Activated B cell treated with CpG ODN at 0.5 μM for 24 hours (primary cell): ENCODE results near the gene HPN. TPM values are rescaled to one million over a fixed set of nuclear protein-coding genes. Genes with fewer than 3 reads are reported as not detected.
"Not testable (repeated sequence)": the region's sequence is repeated elsewhere in the genome, so short reads cannot be mapped to it uniquely, and the experiment has no call there.

Source experiments
- ATAC-seq: fragments of 200-7000 bp; cut with Tn5 transposase; one replicate; pipeline ENCODE4 v1.10.0; 2021; ENCODE audit warnings: low read depth, mild to moderate bottlenecking, moderate library complexity
- CTCF ChIA-PET: fragments of 350-600 bp; sonication (Branson Sonifier 250); formaldehyde crosslinking; loops from one replicate; lab custom pipeline; 2021; ENCODE audit warnings: antibody characterized with exemption; lab: Charles Lee
- POLR2A ChIA-PET: fragments of 350-600 bp; sonication (Branson Sonifier 250); formaldehyde crosslinking; loops from one replicate; lab custom pipeline; 2021; ENCODE audit warnings: antibody characterized with exemption; lab: Charles Lee
- DNase-seq: peaks from one replicate; pipeline ENCODE4 v3.0.0; 2022
- H3K27ac Mint-ChIP-seq: one replicate; pipeline ENCODE4 v1.8.0; 2020; ENCODE audit warnings: mixed read lengths
- H3K27me3 Mint-ChIP-seq: one replicate; pipeline ENCODE4 v1.8.0; 2021; ENCODE audit warnings: mixed read lengths
- H3K36me3 Mint-ChIP-seq: one replicate; pipeline ENCODE4 v1.8.0; 2021; ENCODE audit warnings: low read depth, mixed read lengths
- H3K4me1 Mint-ChIP-seq: one replicate; pipeline ENCODE4 v1.8.0; 2021; ENCODE audit warnings: mixed read lengths
- H3K4me3 Mint-ChIP-seq: one replicate; pipeline ENCODE4 v1.8.0; 2020; ENCODE audit warnings: mild to moderate bottlenecking, mixed read lengths
- H3K9me3 Mint-ChIP-seq: one replicate; pipeline ENCODE4 v1.8.0; 2020; ENCODE audit warnings: mixed read lengths
- CTCF ChIP-seq: fragments of 200-600 bp; IDR thresholded peaks from one replicate; pipeline ENCODE4 v1.8.0; 2022; ENCODE audit warnings: antibody characterized with exemption, mild to moderate bottlenecking
- intact Hi-C: fragments of 100-400 bp; cut with micrococcal nuclease; formaldehyde crosslinking; loops from one replicate; pipeline ENCODE4 v1.15.1; 2024
- total RNA-seq: library from RNA; stranded (reverse); gene quantifications from 2 replicates; pipeline ENCODE4 v1.2.3, GENCODE V29; 2022

The HPN gene
- total RNA-seq, 1 donor from 2014 or later, result not detected

DNA sequence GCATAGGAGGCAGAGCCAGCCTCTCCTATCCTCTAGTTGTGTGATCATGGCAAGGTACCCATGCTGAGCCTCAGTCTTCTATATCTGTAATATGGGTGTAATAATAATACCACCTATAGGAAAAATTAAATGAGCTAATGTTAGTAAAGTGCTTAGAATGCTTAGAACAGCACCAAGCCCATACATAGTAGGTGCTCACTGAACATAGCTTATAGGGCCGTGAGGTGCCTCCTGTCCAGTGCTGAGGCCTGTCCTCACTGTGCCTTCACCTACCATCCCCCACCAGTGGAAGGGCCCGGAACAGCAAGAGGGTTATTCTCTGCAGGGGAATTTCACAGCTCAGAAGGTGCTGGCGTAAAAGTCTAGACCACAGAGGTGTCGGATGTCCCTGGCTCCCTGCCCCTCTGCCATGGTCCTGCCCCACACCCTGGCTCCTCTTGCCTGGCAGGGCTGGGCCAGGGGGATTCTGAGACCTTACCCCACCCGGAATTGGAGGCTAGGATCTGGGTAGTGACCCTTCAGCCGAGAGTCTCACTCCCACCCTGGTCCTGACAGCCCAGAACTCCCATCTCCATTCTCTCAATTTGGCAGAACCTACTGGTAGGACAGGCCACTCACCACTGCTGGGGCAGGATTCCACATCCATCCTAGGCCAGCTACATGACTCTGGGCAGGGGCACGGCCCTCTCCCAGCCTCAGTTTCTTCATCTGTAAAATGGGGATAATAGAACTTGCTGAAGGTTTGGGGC lies 13.5 kb upstream of the HPN start:
- Mint-ChIP-seq H3K4me3 (no peak overlapping the region), H3K36me3 (peaks cover 44% of the 10 kb centered on the region), H3K4me1 (peaks cover 5% of the 10 kb centered on the region), H3K9me3 (no peaks in the 10 kb centered on the region), H3K27me3 (peaks cover 17% of the 10 kb centered on the region), H3K27ac (no peak overlapping the region)
- intact Hi-C loops, result no loop called here
- CTCF ChIA-PET, result interaction anchor here (1.0 kb wide), 1 partner anchor 56 kb away, joined by 4 read pairs; no protein-coding TSS in a partner anchor
- no peak for TF ChIP-seq CTCF
- DNase-seq, result no peak
- POLR2A ChIA-PET, result interaction anchor here (0.6 to 0.9 kb wide), 2 partner anchors 28 to 287 kb away, joined by 4 to 12 read pairs; partner anchors contain the start of gene GRAMD1A
- ATAC-seq, result no peak

DNA sequence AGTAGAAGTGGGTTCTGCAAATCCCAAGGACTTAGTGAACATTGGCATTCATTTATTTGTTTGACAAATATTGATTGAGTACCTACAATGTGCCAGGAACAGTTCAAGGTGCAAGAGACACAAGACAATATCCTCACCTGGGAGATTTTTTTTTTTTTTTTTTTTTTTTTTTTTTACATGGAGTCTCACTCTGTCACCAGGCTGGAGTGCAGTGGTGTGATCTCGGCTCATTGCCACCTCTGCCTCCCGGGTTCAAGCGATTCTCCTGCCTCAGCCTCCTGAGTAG lies 13.0 kb upstream of the HPN start:
- POLR2A ChIA-PET, result interaction anchor here (0.7 kb wide), 2 partner anchors 58 to 968 kb away, joined by 10 to 14 read pairs; no protein-coding TSS in a partner anchor

GRCh38 chr19:35029275-35029736 lies 12.2 kb upstream of the HPN start:
- H3K9me3 Mint-ChIP-seq, H3K4me1 Mint-ChIP-seq, DNase-seq, CTCF ChIA-PET, intact Hi-C loops, ATAC-seq, H3K27ac Mint-ChIP-seq, H3K4me3 Mint-ChIP-seq: not testable (repeated sequence)
- Mint-ChIP-seq H3K27me3 (peaks cover 22% of the 10 kb centered on the region), H3K36me3 (peaks cover 32% of the 10 kb centered on the region)
- POLR2A ChIA-PET, result interaction anchor here (0.7 to 1.0 kb wide), 3 partner anchors 9 to 967 kb away, joined by 3 to 14 read pairs (median 10); no protein-coding TSS in a partner anchor

More for the DNA sequence above, 13.0 kb upstream of the HPN start:
- H3K36me3 Mint-ChIP-seq, result peaks cover 39% of the 10 kb centered on the region
- CTCF ChIA-PET, H3K4me1 Mint-ChIP-seq, DNase-seq, ATAC-seq, H3K4me3 Mint-ChIP-seq, H3K27ac Mint-ChIP-seq, intact Hi-C loops, H3K9me3 Mint-ChIP-seq: not testable (repeated sequence)
- H3K27me3 Mint-ChIP-seq, result peaks cover 22% of the 10 kb centered on the region

- H3K27ac Mint-ChIP-seq, result no peak overlapping the region
- H3K4me1 Mint-ChIP-seq, result peaks cover 5% of the 10 kb centered on the region
- TF ChIP-seq CTCF, result no peak
- intact Hi-C loops, result no loop called here
- DNase-seq (no peak), ATAC-seq (no peak)
- peaks cover 22% of the 10 kb centered on the region for H3K27me3 Mint-ChIP-seq
- peaks cover 27% of the 10 kb centered on the region for H3K36me3 Mint-ChIP-seq
- no peaks in the 10 kb centered on the region for H3K9me3 Mint-ChIP-seq
- CTCF ChIA-PET, result no interaction called here
- H3K4me3 Mint-ChIP-seq, result no peak overlapping the region
- POLR2A ChIA-PET, result interaction anchor here (1.0 kb wide), 1 partner anchor 8 kb away, joined by 3 read pairs; no protein-coding TSS in a partner anchor
Measured at GRCh38 chr19:35029737-35030256, 11.7 kb upstream of the HPN start.

GRCh38 chr19:35030257-35031071 lies 11.1 kb upstream of the HPN start, which contains the start of gene SCN1B:
TSS of gene SCN1B (plus strand) at chr19:35030470. CDS start at chr19:35030821, 351 bp downstream.
- no peak for TF ChIP-seq CTCF
- Mint-ChIP-seq H3K4me1 (peaks cover 5% of the 10 kb centered on the region), H3K27me3 (peaks cover 22% of the 10 kb centered on the region), H3K36me3 (peaks cover 21% of the 10 kb centered on the region), H3K9me3 (no peaks in the 10 kb centered on the region), H3K27ac (no peak within 1 kb of the TSS), H3K4me3 (peak within 1 kb of the TSS; percentile 72)
- intact Hi-C loops, result no loop called here
- ATAC-seq (peak; percentile 59), DNase-seq (no peak)
- ChIA-PET CTCF (no interaction called here), POLR2A (interaction anchor here (1.0 kb wide), 1 partner anchor 8 kb away, joined by 3 read pairs; no protein-coding TSS in a partner anchor)
